A673 (cell line): ENCODE data around the gene KIF4A. TPM values are rescaled to one million over a fixed set of nuclear protein-coding genes. Genes with fewer than 3 reads are reported as not detected.

Source experiments
- BruUV-seq: library from RNA; stranded (reverse); fragments of 400-500 nt; replicated peaks from 2 replicates; lab custom pipeline; 2021; lab: Mats Ljungman, UMichigan
- CTCF ChIA-PET: fragments of 300-600 bp; sonication (Branson Sonifier 250); formaldehyde crosslinking; loops from one replicate; lab custom pipeline; 2022; ENCODE audit warnings: antibody characterized with exemption; lab: Charles Lee
- POLR2A ChIA-PET: fragments of 300-600 bp; sonication (Branson Sonifier 250); formaldehyde crosslinking; loops from one replicate; lab custom pipeline; 2022; ENCODE audit warnings: antibody characterized with exemption; ENCODE audit not compliant: low non-redundant PET; lab: Charles Lee
- DNase-seq: peaks from one replicate; pipeline ENCODE4 v3.0.0-alpha.2; 2015; ENCODE audit warnings: low spot score
- H3K27ac ChIP-seq: fragments of 200-600 bp; sonication (generic); 2 replicates; pipeline ENCODE4 v1.5.1; 2016; ENCODE audit warnings: mixed run types, low read depth, mild to moderate bottlenecking, mixed read lengths, antibody characterized with exemption, low read length; ENCODE audit not compliant: poor library complexity, severe bottlenecking
- H3K27me3 ChIP-seq: fragments of 200-600 bp; sonication (generic); replicated peaks from 2 replicates; pipeline ENCODE4 v1.6.1; 2017; ENCODE audit warnings: mixed run types, low read depth, mild to moderate bottlenecking, mixed read lengths, antibody characterized with exemption, low read length; ENCODE audit not compliant: insufficient read depth, poor library complexity
- H3K36me3 ChIP-seq: fragments of 200-600 bp; sonication (generic); 2 replicates; pipeline ENCODE4 v1.6.1; 2016; ENCODE audit warnings: mixed run types, mild to moderate bottlenecking, mixed read lengths, antibody characterized with exemption, low read length; ENCODE audit not compliant: insufficient read depth, poor library complexity, severe bottlenecking
- H3K4me1 ChIP-seq: fragments of 200-600 bp; sonication (generic); 2 replicates; pipeline ENCODE4 v1.6.1; 2017; ENCODE audit warnings: mixed run types, mild to moderate bottlenecking, mixed read lengths, antibody characterized with exemption, low read length; ENCODE audit not compliant: insufficient read depth, poor library complexity, severe bottlenecking
- H3K4me3 ChIP-seq: fragments of 200-600 bp; sonication (generic); 2 replicates; pipeline ENCODE4 v1.5.1; 2016; ENCODE audit warnings: low read depth, mixed run types, mild to moderate bottlenecking, mixed read lengths, low read length; ENCODE audit not compliant: poor library complexity, severe bottlenecking
- H3K9me3 ChIP-seq: fragments of 200-600 bp; sonication (generic); 2 replicates; pipeline ENCODE4 v1.6.1; 2016; ENCODE audit warnings: mixed run types, low read depth, mild to moderate bottlenecking, mixed read lengths, antibody characterized with exemption, low read length; ENCODE audit not compliant: poor library complexity, severe bottlenecking
- CTCF ChIP-seq: fragments of 300-800, 200-600 bp; sonication (generic); conservative IDR thresholded peaks from 2 replicates; pipeline ENCODE4 v1.5.1; 2017; ENCODE audit warnings: low read depth, mild to moderate bottlenecking, antibody characterized with exemption, low read length, moderate library complexity, mixed read lengths
- EZH2 ChIP-seq: fragments of 200-600 bp; sonication (generic); IDR thresholded peaks from 2 replicates; pipeline ENCODE4 v1.6.1; 2017; ENCODE audit warnings: borderline replicate concordance, low read depth, mild to moderate bottlenecking, mixed read lengths, antibody characterized with exemption, low read length; ENCODE audit not compliant: poor library complexity, severe bottlenecking
- intact Hi-C: fragments of 100-400 bp; cut with micrococcal nuclease; formaldehyde crosslinking; loops from one replicate; pipeline ENCODE4 v1.10.0; 2022; ENCODE audit not compliant: unreplicated experiment
- total RNA-seq: library from RNA; stranded (reverse); gene quantifications from 2 replicates; pipeline ENCODE4 v1.2.3, GENCODE V29; 2021

The KIF4A gene
- total RNA-seq, 1 experiment from 2014 or later, result 76.7 TPM

DNA sequence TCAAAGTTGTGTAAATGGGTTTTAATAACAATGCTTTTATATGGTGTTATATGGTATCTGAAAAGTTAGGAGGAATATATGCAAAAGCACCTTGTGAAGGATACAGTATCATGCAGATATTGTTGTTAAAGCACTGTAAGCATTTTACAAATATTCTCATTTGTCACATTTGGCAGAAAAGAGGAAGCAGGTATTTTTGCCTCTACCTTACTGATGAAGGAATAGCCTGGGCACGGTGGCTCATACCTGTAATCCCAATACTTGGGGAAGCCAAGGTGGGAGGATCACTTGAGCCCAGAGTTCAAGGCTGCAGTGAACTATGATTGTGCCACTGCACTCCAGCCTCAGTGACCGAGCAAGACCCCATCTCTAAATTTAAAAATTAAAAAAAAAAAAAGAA, 121.0 kb downstream of the KIF4A start:
- H3K4me3 ChIP-seq, result no peak overlapping the region
- BruUV-seq, result no TSS peak
- no peaks in the 10 kb centered on the region for H3K9me3 ChIP-seq
- DNase-seq, result no peak
- H3K4me1 ChIP-seq, result no peaks in the 10 kb centered on the region
- intact Hi-C loops, result no loop called here
- H3K36me3 ChIP-seq, result peaks cover 18% of the 10 kb centered on the region
- no peak overlapping the region for H3K27ac ChIP-seq
- H3K27me3 ChIP-seq, result no peaks in the 10 kb centered on the region
- CTCF ChIA-PET, result no interaction called here
- POLR2A ChIA-PET, result no interaction called here
- no peak for TF ChIP-seq EZH2
- TF ChIP-seq CTCF, result no peak

DNA sequence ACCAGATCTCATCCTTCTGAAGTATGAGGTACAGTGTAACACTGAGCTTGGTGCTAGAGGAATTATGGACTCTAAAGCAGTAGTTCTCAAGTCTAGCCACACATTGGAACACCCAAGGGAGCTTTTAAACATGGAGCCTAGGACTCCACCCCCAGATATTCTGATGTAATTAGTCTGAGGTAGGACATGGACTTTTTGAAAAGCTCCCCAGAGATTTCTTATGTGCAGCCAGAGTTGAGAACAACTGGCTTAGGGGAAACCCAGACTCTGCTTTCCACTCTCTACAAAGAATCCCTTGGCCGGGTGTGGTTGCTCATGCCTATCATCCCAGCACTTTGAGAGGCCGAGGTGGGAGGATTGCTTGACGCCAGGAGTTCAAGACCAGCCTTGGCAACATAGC, 121.6 kb downstream of the KIF4A start:
- Histone ChIP-seq H3K27me3 (no peaks in the 10 kb centered on the region), H3K4me1 (no peaks in the 10 kb centered on the region), H3K9me3 (no peaks in the 10 kb centered on the region), H3K27ac (no peak overlapping the region), H3K36me3 (peaks cover 13% of the 10 kb centered on the region), H3K4me3 (no peak overlapping the region)
- no peak for DNase-seq
- POLR2A ChIA-PET, result no interaction called here
- BruUV-seq, result no TSS peak
- intact Hi-C loops, result no loop called here
- CTCF ChIA-PET, result no interaction called here
- TF ChIP-seq CTCF (no peak), EZH2 (no peak)

- no TSS peak for BruUV-seq
- CTCF ChIA-PET, result no interaction called here
- no peaks in the 10 kb centered on the region for H3K4me1 ChIP-seq
- H3K36me3 ChIP-seq, result peaks cover 17% of the 10 kb centered on the region
- TF ChIP-seq EZH2 (no peak), CTCF (no peak)
- no peak overlapping the region for H3K27ac ChIP-seq
- intact Hi-C loops, result no loop called here
- DNase-seq, result no peak
- H3K4me3 ChIP-seq, result no peak overlapping the region
- POLR2A ChIA-PET, result no interaction called here
- H3K9me3 ChIP-seq, result no peaks in the 10 kb centered on the region
- H3K27me3 ChIP-seq, result no peaks in the 10 kb centered on the region
These were observed 131.7 kb downstream of the KIF4A start for GRCh38 chrX:70421618-70422017.
